GM10266 (cell line): ENCODE data around the gene VSX1.

Experiments
- DNase-seq: peaks from one replicate; pipeline ENCODE4 v3.0.0; 2012; ENCODE audit errors: extremely low spot score
- CTCF ChIP-seq: IDR thresholded peaks from 2 replicates; pipeline ENCODE4 v1.5.1; 2012; ENCODE audit warnings: mild to moderate bottlenecking, low read depth; ENCODE audit not compliant: control insufficient read depth, insufficient read depth; ENCODE audit errors: missing control alignments

VSX1 gene

GRCh38 chr20:25051386-25052155, 30.4 kb downstream of the VSX1 start:
- TF ChIP-seq CTCF, result no peak
- DNase-seq, result no peak

- DNase-seq, result no peak
- TF ChIP-seq CTCF, result no peak
Measured at GRCh38 chr20:25050501-25051350, 31.2 kb downstream of the VSX1 start.

GRCh38 chr20:25050082-25050481, 31.9 kb downstream of the VSX1 start:
- no peak for DNase-seq
- no peak for TF ChIP-seq CTCF

- DNase-seq, result no peak
Measured at GRCh38 chr20:25049261-25050060, 32.5 kb downstream of the VSX1 start.

GRCh38 chr20:25048519-25048952, 33.4 kb downstream of the VSX1 start:
- DNase-seq, result no peak
- TF ChIP-seq CTCF, result no peak

More at GRCh38 chr20:25049261-25050060, 32.5 kb downstream of the VSX1 start:
- TF ChIP-seq CTCF, result no peak

GRCh38 chr20:25047766-25048165, 34.2 kb downstream of the VSX1 start:
- TF ChIP-seq CTCF, result no peak
- DNase-seq, result no peak
